Right ventricle myocardium superior (tissue), 1 donor: Measurements from ENCODE around the gene INPP4B. TPM values are rescaled to one million over a fixed set of nuclear protein-coding genes. Genes with fewer than 3 reads are reported as not detected.

ENCODE experiments used
- ATAC-seq: fragments of 200-7000 bp; cut with Tn5 transposase; one replicate; pipeline ENCODE4 v1.9.1; 2020; ENCODE audit warnings: mild to moderate bottlenecking; ENCODE audit not compliant: poor library complexity
- DNase-seq: peaks from one replicate; pipeline ENCODE4 v3.0.0-alpha.2; 2020
- intact Hi-C: fragments of 100-400 bp; cut with DNase I; formaldehyde crosslinking; loops from one replicate; pipeline ENCODE4 v1.11.2; 2022
- total RNA-seq: library from RNA; stranded (reverse); fragmentation: NEBNext Ultra II Directional; extraction: Animal tissue kit (Norgen Biotek cat#: 25700); gene quantifications from one replicate; pipeline ENCODE4 v1.2.1, GENCODE V29; 2021
- donor health status: DM: no; HTN: yes; CAD: no; lungs with severe emphysema.

The INPP4B gene
- total RNA-seq, 1 donor from 2014 or later, result 10.7 TPM

DNA sequence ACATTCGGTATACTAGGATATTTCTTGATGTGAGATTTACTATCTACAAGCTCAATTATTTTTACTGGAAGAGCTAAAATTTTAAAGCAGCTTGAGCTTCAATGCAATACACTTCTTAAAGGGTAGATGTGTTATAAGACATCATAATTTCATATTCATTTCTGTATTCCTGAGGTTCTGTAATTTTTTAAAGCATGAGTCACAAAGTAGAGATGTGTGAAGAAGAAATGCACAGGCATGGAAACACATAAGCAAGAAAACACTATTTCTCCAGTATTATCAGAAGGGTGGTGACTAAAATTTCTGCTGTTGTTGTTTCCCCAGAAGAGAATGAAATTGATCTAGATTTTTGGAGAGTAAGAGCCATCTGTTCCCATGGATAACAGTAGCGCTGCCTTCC lies 72.6 kb downstream of the INPP4B start:
- ATAC-seq (no peak), DNase-seq (no peak)
- intact Hi-C loops, result no loop called here

DNA sequence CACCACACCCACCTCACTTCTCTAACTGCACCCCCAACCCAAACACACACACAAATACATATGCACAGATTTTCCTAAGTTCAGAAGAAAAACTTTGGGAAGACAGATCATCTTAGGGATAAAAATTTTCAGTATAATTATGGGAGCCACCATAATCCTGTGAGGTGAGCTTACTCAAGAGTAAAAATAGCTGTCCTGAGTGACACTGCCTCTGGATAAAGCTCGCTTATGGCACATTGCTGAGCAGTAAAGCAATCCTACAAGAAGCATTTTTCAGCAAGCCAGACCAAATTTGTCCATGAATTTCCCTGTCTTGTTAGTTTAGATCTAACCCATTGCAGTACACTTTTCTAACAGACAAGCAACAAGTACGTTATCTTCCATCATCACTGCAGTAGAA lies 83.8 kb downstream of the INPP4B start:
- intact Hi-C loops, result no loop called here
- ATAC-seq, result no peak
- no peak for DNase-seq

DNA sequence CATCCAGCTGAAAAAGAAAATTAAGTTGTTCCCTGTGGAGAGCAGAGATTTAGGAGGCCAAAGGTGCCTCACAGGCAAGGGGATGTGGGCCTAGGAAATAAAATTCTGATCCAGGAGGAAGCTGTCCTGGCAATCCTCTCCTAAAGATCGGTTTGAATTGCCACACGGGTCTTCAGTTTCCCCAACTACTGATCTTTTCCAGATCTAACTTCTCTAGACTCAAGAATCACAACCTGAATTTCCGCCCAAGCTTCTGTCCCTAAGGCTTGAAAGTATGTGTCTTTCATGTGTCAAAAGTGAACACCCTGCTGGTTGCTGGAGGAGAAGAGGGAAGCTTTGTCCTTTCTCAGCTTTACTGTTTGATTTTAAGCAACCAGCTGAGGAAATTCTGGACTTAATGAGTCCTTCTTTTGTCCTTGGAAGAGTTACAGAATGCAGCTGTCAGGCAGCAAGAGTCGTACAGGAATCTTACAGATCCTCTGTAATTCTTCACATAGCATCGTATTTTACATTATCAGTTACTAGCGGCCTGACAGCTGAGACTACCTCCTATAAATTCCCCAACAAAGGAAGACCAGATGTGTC lies 93.8 kb downstream of the INPP4B start:
- no peak for ATAC-seq
- intact Hi-C loops, result no loop called here
- no peak for DNase-seq

DNA sequence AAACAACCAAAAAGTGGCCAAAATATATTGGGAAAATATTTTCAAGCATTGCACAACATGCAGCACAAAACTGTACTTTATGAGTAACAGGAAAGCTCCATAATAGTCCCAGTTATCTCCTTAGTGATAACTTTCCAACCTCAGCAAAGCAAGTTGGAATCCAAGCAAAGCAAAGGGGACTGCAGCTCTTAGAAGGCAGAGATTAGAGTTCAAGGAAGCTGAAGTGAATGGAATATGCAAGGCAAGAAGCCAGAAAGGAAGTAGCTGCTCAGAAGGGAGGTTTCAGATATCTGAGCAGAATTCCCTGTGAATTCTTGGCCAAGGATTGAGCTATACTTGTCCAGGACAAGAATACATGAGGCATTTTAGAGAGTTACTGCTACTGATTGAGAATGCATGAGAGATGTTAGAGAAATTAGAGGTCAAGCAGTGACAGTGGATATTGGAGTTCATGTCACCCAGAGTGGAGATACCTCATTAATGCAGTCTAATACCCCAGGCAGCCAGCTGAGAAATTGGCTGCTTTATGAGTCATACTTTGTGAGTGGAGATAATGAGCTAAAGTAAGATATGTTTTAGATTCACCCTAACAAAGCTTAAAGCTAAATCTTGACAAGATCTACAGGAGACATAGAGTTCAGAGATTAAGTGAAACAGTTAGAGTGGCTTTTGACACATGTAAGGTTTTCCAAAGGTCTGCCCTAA lies 102.8 kb downstream of the INPP4B start:
- ATAC-seq, result no peak
- DNase-seq, result no peak
- intact Hi-C loops, result no loop called here

DNA sequence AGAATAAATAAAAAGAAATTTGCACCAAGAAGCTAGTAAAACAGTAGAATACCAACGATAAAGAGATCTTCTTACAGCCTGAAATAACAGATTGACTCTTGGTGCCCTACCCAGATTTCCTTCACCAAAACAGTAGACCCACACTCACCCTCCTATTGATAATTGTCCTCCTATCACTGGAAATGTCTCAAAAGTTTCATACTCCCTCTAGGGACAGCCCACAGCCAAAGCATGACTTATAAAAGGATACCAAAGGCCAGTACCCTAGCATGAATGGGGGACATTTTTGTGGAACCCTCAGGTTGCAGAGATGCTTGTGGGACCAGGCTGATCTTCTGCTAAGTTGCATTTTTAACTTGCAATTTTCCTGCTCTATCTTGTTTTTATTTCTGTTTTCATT lies 104.1 kb downstream of the INPP4B start:
- intact Hi-C loops, result no loop called here
- ATAC-seq, result no peak
- no peak for DNase-seq

DNA sequence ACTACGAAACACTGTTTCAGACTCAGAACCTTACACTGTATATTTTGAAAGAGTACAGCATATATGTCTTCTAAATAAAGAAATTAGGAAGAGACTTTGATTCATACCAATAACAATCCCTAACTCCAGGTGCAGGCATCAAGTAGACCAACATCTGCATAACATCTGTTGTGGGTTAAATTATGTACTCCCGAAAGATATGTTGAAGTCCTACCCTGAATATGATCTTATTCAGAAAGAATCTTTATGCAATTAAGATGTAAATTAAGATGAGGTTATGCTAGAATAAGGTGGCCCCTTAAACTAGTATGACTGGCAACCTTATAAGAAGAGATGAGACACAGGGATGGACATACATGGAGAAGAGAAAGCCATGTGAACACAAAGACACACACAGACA lies 117.9 kb downstream of the INPP4B start:
- intact Hi-C loops, result loop anchor here (10.0 kb wide), 1 partner anchor 603 kb away; no protein-coding TSS in a partner anchor

DNA sequence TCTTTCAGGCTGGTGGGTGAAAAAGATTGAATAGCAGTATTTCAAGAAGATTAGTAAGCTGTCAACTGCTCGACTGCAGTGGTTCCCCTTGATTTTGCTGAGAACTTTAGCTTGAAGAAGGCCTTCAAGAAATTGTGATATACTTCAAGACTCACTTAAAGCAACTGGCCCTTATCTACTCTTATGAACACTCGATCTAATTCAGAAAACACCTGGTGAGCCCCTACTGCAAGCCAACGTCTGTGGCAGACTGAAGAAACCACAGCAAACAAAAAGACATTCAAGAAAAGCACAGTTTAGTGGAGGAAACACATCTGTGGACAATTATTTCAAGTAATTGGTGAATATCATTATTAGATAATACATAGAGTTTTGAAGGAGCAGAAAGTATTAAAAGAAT lies 119.0 kb downstream of the INPP4B start:
- intact Hi-C loops, result loop anchor here (10.0 kb wide), 1 partner anchor 602 kb away; no protein-coding TSS in a partner anchor
- DNase-seq (no peak), ATAC-seq (no peak)

More for the DNA sequence above, 117.9 kb downstream of the INPP4B start:
- DNase-seq, result no peak
- ATAC-seq, result no peak

DNA sequence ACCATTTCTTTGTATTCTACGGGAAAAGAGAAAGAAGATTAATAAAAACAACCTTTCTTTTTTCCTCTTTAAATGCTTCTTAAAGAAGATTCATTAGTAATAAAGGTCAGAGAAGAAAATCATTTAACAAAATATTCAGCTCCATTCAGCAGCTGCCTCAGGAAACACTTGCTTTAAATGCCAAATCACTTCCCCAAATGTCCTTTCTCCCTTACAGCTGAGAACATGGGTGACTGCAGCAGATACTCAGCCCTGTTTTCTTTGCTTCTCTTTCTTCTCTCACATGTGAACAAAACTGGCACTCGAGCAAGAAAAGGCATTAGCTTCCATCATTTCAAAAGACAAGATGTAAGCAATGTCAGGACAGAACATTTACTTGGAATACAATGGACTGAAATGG lies 120.2 kb downstream of the INPP4B start:
- DNase-seq (no peak), ATAC-seq (no peak)
- intact Hi-C loops, result loop anchor here (10.0 kb wide), 1 partner anchor 601 kb away; no protein-coding TSS in a partner anchor

DNA sequence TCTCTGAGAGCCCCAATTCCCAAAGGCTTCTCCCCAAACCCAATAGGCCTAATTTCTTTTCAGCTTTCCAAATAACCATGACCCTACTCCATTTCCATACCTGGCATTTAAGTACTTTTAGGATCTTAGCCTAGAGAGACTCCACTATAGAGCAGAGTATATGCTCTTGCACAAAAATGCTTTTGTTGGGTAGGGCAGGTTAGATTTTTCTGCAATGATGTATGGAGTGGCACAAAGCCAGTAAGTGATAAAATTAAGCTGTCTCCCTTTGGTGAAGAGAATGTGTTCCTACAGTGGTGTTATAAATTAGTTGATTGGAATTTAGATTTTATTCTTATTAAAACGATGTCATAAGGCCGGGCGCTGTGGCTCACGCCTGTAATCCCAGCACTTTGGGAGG lies 124.9 kb downstream of the INPP4B start:
- intact Hi-C loops, result loop anchor here (10.0 kb wide), 1 partner anchor 596 kb away; no protein-coding TSS in a partner anchor
- no peak for ATAC-seq
- no peak for DNase-seq

DNA sequence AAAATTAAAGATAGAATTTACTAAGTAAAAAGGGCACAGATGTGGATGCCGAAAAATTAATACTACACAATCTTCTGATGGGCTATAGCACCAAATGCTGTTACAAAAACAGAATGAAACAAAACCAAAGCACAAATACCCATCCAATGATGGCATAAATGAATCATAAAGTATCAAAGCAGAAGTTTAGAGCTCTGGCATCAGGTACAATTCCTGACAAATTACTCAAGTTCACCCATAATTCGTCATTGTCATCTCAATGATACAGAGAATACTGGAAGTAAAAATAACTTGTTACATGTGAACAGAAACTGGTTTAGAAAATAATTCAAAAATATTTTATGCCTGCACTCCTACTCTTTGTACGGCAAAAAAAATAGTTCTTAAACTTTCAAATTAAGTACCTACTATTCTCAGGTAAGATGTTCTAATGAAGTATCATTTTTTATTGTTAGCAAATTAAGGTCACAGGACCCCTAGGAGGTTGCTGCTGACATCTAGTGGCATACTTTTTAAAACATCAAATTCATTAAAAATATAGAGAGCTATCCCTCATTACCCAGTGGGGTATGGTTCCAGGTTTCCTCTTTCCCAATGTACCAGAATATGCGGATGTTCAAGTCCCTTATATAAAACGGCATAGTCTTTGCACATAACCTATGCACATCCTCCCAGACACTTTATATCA lies 126.1 kb downstream of the INPP4B start:
- intact Hi-C loops, result loop anchor here (10.0 kb wide), 1 partner anchor 595 kb away; no protein-coding TSS in a partner anchor
- ATAC-seq, result no peak

DNA sequence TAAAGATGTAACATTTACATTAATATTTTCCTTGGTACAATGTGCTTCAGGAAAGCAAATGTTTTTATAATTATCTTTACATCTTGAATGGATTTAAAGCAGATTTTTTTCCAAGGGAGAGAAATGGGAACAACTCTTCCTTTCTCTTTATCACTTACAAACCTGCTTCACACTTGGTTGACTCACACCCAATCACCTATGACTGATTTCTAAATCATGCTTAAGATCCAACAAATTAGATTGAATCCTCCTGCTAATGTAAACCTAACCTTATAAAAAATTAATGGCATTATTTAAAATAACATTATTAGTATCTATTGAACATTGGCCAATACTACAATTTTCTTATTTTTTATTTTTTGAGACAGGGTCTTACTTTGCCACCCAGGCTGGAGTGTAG lies 127.1 kb downstream of the INPP4B start:
- intact Hi-C loops, result no loop called here
- ATAC-seq (no peak), DNase-seq (no peak)

More for the DNA sequence above, 126.1 kb downstream of the INPP4B start:
- DNase-seq, result no peak

DNA sequence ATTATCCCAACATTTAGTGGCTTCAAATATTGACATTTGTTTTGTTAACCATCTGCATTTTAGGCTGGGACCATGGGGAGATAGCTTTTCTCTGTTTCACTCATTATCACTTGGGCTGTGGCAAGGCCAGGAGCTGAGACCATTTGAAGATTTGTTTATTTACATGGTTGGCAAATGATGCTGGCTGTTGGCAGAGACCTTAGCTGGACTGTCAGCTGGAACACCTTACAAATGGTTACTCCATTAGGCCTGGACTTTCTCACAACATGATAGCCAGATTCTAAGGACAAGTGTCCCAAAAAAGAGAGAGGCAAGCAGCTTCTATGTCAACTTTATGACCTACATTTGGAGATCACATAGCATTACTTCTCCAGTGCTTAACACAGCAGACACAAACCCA lies 130.4 kb downstream of the INPP4B start:
- DNase-seq, result no peak
- intact Hi-C loops, result no loop called here
- ATAC-seq, result no peak

DNA sequence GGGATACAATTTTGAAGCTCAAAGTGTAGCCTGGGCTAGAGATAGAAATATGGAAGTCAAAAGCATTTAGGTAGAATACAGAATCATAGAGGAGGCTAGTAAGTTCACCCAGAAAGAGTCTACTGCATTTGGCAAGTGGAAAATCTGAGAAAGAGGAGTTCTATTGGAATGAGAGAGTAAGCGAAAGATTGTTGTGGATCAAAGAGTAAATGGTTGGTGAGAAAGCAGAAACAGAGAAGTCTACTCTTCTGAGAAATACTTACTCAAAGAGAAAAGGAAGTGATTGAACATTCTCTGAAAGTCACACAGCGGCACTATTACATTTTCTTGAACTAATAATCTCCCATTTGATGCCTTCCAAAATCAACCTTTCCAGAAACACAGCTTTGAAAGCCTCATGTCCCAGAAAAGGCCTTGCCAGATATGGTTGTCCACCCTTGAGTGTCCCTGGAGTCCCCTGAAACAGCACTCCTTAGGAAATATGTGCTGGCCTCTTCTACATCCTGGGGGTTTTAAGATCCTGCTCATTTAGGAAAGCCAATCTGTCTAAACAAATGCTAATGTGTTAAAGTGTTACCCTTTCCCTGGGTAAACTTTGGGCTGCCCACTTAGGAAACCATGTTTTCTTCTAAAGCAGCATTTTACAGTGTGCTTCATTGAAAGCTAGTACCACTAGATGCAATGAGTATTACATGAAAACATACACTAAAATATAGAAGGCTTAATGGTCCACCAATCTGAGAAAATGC lies 132.6 kb downstream of the INPP4B start:
- intact Hi-C loops, result no loop called here
- no peak for ATAC-seq
- no peak for DNase-seq

DNA sequence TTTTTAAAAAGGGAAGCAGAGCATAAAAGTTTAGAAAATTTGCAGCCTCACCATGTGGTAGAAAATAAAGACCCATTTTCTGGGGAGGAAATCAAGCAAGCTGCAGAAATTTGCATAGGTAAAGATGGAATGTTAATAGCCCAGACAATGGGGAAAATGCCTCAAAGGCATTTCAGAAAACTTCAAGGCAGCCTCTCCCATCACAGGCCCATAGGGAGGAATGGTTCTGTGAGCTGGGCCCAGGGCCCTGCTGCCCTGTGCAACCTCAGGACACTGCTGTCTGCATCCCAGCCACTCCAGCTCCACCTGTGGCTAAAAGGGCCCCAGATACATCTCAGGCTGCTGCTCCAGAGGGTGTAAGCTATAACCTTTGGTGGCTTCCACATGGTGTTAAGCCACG lies 137.9 kb downstream of the INPP4B start:
- DNase-seq (no peak), ATAC-seq (no peak)
- intact Hi-C loops, result no loop called here

DNA sequence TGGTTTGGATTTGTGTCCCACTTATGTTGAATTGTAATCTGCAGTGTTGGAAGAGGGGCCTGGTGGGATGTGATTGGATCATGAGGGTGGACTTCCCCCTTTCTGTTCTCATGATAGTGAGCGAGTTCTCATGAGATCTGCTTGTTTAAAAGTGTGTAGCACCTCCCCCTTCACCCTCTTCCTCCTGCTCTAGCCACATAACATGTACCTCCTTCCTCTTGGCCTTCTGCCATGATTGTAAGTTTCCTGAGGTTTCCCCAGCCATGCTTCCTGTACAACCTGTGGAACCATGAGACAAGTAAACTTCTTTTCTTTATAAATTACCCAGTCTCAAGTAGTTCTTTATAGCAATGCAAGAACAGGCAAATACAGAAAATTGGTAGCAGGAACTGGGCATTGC lies 138.7 kb downstream of the INPP4B start:
- ATAC-seq (no peak), DNase-seq (no peak)
- intact Hi-C loops, result no loop called here

DNA sequence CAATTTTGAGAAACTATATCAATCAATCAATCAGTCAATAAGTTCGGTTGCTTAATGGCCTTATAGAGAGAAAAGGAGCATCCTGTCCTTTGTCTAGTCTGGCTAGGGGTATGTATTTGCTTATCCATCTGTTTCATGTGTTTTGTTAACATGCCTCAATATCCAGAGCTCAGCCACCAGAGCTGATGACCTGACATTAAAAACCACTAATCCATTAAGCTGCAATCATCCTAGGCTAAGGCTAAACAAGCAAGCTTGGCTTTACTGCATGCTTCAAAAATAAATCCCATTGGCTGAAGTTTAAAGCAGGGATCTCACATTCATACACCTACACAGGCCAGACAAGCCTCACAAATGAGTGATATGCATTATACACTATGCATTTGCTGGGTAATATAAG lies 139.7 kb downstream of the INPP4B start:
- ATAC-seq (no peak), DNase-seq (no peak)
- intact Hi-C loops, result no loop called here

DNA sequence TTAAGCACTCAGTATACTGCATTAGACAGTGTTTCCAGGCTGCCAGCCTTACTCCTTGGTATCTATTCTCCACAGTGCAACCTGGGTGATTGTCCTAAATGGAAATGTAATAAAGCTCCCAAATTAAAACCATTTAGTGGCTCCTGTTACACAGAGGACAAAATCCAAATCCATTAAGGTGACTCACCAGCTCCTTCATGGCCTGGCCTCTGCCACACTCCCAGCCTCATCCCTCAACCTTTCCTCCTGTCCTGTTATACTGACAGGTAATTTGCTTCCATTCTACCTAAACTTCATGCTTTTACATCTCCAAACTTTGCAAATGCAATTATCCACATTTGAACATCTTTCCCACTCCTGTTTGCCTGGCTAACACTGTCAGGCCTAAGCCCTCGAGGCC lies 140.3 kb downstream of the INPP4B start:
- DNase-seq (no peak), ATAC-seq (no peak)
- intact Hi-C loops, result no loop called here

DNA sequence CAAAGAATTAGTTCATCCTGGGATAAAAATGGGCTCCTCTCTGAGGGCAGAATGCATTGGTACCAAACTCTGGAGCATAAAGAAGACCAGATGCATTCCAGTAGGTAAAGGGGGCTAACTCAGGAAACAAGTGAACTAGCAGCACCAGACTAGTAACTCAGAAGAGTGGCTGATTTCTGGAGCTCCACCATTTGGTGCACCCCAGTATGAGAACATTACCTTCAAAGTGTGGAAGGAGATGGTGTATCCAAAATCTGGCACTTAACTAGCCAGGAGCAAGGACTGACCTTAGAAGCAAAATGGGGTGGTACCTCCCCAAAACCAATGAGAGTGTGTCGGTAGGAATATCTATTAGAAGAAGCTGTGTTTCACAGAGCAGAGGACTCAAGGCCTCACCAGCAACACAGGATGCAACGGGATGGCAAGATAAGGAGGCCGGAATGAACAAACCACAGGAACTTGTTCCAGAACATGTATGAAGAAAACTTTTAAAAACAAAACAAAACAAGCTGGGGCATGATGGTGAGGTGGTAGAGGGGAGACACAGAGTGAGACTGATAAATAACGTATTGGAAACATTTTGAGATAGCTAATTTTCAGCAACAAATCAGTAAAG lies 142.3 kb downstream of the INPP4B start:
- DNase-seq (no peak), ATAC-seq (no peak)
- intact Hi-C loops, result no loop called here

DNA sequence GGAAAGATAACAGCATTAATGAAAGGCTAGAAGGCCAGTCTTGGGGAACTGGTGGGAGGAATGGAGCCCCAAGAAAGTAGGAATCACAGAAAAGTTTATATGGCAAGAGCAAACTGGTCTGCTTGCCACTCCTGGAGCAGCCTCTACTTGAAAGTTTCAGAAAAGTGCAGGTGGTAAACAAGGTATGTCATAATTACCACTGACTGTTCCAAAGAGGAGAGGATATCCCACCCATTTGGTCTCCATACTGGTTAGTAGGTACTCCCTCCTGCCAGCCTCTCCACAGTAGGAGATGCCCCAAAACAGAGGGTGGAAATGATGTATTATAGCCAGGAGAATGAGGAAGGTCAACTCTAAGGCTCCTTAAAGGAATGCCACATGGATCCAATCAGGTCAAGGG lies 145.1 kb downstream of the INPP4B start:
- DNase-seq (no peak), ATAC-seq (no peak)
- intact Hi-C loops, result no loop called here
